GM21723 (cell line): ENCODE measurements around the gene BAZ1B.
"Not testable (repeated sequence)": the region's sequence is repeated elsewhere in the genome, so short reads cannot be mapped to it uniquely, and the experiment has no call there.

Source experiments
- ATAC-seq: cut with Tn5 transposase; IDR thresholded peaks from one replicate; pipeline ENCODE4 v1.9.1; 2021; ENCODE audit warnings: mild to moderate bottlenecking, moderate library complexity; ENCODE audit not compliant: unreplicated experiment

Gene BAZ1B, protein sequence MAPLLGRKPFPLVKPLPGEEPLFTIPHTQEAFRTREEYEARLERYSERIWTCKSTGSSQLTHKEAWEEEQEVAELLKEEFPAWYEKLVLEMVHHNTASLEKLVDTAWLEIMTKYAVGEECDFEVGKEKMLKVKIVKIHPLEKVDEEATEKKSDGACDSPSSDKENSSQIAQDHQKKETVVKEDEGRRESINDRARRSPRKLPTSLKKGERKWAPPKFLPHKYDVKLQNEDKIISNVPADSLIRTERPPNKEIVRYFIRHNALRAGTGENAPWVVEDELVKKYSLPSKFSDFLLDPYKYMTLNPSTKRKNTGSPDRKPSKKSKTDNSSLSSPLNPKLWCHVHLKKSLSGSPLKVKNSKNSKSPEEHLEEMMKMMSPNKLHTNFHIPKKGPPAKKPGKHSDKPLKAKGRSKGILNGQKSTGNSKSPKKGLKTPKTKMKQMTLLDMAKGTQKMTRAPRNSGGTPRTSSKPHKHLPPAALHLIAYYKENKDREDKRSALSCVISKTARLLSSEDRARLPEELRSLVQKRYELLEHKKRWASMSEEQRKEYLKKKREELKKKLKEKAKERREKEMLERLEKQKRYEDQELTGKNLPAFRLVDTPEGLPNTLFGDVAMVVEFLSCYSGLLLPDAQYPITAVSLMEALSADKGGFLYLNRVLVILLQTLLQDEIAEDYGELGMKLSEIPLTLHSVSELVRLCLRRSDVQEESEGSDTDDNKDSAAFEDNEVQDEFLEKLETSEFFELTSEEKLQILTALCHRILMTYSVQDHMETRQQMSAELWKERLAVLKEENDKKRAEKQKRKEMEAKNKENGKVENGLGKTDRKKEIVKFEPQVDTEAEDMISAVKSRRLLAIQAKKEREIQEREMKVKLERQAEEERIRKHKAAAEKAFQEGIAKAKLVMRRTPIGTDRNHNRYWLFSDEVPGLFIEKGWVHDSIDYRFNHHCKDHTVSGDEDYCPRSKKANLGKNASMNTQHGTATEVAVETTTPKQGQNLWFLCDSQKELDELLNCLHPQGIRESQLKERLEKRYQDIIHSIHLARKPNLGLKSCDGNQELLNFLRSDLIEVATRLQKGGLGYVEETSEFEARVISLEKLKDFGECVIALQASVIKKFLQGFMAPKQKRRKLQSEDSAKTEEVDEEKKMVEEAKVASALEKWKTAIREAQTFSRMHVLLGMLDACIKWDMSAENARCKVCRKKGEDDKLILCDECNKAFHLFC (N-terminal part only)

DNA sequence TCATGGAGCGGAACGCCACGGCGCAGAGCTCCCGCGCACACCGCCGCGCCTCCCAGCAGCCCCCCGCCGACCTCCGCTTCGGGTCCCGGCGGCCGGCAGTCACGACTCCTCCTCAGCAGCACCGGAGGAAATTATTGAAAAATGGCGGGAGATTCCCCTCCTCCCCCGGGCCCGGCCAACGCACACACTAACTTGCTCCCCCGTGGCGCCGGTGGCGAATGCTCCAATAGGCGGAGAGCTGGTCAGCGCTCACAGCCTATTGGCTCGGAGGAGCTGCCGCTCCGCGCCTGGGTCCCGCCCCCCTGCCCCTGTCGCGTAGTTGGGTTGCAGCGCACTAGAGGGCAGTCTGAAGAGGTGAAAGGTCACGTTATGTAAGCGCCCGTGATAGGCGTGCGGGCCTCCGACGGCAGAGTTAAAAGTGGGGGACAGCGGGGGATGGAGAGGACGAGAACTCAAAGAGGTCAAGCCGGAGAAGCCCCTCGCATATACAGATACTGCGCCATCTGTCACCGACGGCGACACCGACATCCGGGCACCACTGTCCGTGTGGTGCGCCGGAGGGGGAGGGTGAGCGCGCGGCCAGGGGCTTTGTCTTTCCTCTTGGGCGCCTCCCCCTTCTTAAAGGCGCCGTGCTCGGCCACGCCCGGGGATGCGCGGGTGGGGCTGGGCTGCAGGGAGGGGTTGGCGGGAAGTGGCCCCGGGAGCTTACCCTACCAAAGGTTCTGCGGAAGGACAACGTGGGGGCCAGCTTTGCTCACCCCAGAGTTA, at the start of gene BAZ1B:
Gene BAZ1B (minus strand): TSS at position 189 of the 768 bp plus-strand sequence. CDS start 360 bp downstream, outside the sequence.
- peak; percentile 86 for ATAC-seq

DNA sequence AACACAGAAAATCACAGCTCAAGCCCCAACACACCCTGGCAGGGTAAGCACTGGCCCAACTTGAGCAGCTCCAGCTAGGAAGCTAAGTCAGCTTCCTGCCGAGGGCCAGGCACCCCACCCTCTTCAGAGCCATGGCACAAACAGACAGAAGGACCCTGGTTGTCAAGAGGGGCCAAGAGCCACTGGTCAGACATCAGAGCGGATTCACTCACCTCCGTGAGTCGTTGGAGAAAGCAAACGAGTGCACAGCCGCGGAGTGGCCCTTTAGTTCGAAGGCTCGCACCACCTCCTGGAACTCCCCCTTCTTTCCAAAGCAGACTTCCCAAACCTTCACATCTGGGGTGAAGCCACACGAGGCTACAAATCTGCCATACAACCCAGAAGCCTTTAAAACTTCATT, 48.9 kb upstream of the BAZ1B start:
- no peak for ATAC-seq

DNA sequence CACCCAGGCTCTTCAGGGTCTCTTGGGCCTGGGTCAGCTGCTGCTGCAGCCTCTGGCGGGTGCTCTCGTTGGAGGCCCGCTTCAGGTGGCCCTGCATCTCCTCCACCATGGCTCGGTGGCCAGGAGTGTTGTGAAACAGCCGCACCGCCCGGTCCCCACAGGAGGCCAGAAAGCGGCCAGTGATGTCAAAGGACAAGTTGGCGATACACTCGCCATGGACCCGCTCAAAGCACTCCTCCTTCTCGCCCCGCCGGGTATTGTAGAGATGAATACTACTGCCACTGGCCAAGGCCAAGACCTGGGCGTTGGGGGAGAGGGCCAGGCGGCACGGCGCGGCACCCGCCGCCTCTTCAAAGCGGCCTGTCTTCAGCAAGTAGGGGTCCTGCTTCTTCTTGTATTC, 48.4 kb upstream of the BAZ1B start:
- ATAC-seq = no peak

DNA sequence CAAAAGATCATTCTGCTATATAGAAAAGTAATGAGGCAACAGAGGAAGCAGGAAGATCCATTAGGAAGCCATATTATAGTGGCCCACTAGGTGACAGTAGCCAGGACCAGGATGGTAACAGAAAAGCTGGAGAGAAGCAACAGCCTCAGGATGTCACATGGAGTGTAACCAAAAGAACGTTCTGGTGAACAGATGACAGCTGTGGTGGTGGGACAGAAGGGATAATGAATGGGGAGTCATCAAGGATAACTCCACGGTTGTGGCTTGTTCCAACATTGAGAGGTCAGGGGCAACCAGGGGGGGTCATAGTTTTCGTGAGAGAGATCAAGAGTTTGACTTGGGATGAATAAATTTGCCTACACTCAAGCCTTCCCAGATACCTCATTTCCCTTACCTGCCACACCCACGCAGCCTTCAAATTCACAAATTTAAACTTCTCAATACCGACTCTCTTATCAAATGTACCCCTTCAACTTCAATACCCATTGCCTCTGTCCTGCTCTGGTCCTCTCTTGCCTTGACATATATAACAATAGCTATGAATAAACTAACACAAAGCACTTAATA, 47.0 kb upstream of the BAZ1B start:
- ATAC-seq = no peak

DNA sequence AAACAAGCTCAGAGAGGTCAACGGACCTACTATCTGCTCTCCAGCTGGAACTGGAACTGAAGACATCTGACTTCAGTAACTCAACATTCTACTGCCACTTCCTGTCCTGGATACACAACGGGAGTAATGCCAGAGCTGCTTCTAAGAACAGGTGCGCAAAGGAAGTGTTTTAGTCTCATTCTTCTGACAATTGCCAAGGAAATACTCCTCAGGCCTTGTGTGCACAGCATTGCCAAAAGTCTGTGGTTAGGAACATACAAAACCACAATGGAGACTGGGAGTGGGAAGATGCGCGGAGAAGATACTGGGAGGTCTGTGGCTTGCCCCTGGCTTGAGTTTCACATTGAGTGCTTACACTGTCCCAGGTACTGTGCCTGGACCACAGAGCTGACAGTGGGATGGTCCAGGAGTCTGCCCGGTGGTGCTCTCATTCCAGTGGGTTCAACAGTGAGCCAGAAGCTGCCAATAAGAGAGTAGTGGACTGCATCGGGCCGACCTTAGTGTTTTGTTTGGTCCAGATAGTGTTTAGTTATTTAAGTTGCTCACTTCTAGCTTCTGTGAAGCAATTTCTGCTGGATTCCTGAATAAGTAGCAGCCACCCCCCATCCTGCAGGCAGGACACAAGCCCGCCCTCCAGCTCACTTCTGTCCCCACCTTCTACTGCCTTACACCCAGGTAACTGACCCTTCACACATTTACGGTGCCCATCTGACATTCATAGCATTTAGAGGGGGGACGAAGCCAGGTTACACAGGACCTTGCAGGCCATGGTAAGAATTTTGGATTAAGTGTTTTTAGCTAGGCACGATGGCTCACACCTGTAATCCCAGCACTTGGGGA, 46.0 kb upstream of the BAZ1B start:
- no peak for ATAC-seq

DNA sequence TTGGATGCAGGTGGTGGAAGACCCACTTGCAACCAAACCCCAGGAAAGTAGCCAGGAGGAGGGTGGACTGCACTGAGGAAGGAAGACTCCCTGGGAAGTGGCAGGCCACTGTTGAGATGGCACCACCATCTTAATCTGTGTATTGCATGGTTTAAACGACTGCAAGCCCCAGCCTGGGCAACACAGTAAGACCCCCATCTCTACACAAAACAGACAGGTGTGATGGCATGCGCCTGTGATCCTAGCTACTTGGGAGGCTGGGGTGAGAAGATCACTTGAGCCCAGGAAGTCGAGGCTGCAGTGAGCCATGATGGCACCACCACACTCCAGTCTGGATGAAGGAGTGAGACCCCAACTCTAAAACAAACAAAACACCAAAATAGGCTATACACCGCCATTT, 45.0 kb upstream of the BAZ1B start:
- ATAC-seq = no peak

DNA sequence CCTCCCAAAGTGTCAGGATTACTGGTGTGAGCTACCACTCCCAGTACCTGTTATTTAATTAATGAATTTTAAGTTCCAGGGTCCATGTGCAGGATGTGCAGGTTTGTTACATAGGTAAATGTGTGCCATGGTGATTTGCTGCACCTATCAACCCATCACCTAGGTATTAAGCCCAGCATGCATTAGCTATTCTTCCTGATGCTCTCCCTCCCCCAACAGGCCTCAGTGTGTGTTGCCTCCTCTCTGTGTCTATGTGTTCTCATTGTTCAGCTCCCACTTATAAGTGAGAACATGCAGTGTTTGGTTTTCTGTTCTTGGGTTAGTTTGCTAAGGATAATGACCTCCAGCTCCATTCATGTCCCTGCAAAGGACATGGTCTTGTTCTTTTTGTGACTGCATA, 44.3 kb upstream of the BAZ1B start:
- not testable (repeated sequence) for ATAC-seq

DNA sequence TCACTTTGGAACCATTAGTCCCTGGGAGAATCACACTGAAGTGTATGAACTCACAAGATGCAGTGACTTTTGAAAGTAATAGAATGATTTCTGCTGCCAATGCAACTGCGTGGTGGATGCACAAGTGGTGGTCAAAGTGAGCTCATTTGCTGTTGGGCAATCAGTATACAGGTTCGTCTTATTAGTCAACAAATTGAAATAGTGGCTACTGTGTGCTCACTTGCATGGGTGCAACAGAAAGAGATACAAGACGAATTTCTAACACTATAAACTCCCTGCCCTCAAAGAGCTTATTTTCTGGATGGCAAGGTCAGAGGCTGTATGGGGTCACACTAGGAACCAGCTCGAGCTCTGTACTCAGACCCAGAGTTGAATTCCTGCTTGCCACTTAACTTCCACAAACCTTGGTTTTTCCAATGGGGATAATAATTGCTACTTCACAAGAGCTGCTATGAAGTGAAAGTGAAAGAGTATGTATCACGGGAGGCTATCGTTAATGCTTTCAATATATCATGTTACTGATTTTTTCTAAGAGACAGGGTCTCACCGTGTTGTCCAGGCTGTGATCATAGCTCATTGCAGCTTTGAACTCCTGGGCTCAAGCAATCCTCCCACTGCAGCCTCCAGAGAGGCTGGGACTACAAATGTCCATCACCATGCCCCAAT, 43.7 kb upstream of the BAZ1B start:
- no peak for ATAC-seq

DNA sequence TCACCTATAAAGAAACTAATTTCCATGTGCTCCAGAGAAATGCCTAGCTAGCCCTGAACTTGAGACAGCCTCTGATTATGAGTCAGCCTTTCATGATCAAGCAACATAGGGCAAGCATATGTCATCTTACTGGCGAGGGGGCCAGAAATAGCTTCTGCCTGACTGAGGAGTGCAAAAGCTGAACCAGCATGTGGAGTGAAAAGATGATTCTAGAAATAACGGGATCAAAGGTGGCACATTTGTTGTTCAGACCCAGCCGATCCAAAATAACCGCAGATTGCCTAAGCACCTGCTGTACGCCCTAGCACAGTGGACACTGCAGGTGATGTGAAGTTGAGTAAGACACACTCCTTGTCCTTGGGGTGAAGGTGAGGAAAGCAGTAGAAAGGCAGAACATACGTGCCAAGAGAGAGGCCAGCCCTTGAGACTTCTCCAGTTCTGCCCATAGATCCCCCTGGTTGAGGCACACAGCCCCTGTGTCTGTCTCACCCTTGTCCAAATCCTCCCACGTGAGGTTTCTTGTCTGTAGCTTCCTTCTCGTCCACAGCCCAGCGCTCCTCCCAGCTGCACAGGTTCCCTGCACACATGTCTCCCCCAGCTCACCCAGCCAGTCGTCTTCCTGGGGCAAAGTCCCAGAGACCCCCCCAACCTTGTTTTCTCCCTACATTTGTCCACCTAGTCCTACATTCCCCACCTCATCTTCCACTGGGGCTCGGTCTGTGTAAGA, 38.2 kb upstream of the BAZ1B start:
- ATAC-seq = no peak

DNA sequence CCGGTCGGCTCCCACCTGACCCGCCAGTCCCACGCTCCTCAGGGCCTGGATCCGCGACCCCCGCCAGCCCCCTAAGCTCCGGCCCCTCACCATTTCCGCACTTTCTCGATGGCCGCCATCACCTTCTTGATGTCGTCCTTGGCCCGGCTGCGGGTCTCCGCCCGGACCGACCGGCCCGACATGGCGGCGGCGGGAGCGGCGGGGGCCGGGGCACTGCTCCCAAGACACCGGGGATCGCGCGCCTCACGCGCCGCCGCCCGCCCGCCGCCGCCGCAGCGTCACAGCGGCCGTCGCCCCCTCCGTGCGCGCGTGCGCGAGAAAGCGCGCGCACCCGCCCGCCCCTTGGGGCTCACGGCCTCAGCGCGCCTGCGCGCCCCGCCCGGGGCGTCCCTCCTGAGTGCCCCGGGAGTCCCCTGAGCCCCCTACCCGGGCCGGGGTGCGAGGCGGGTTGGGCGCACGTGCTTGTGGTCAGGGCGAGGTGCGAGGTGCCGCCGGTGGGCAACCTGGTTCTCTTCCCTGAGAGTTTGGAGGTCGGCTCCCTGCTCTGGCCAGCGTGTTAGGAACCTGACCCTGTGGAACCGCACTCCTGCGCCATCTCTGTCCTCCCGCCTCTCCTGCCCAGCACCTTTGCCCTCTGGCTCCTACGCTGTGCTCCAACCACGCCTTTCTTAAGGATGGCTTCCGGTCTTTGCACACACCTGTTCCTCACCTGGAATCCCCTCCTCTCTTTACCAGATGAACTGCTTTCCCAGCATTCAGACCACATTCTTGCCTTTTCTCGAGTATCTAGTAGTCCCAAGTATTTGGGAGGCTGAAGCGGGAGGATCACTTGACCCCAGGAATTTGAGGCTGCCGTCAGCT, 35.5 kb upstream of the BAZ1B start, which contains the start of gene BCL7B:
Gene BCL7B (minus strand): TSS at position 294 of the 861 bp plus-strand sequence. CDS start 112 bp downstream, at position 182.
- ATAC-seq = peak; percentile 38

DNA sequence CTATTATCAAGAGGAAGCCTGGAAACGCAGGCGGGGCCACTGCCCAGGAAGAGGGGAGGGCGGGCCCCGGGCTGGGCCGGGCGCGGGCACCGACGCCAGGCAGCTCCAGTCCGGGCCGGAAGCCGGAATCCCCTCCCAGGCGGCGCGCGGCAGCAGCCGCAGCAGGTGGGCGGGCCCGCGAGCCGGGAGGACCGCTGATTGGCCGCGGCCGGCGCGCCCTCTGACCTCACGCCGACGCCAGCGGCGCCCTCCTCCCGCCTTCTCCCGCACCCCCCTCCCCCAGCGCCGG, 35.0 kb upstream of the BAZ1B start:
- ATAC-seq = peak; percentile 83

DNA sequence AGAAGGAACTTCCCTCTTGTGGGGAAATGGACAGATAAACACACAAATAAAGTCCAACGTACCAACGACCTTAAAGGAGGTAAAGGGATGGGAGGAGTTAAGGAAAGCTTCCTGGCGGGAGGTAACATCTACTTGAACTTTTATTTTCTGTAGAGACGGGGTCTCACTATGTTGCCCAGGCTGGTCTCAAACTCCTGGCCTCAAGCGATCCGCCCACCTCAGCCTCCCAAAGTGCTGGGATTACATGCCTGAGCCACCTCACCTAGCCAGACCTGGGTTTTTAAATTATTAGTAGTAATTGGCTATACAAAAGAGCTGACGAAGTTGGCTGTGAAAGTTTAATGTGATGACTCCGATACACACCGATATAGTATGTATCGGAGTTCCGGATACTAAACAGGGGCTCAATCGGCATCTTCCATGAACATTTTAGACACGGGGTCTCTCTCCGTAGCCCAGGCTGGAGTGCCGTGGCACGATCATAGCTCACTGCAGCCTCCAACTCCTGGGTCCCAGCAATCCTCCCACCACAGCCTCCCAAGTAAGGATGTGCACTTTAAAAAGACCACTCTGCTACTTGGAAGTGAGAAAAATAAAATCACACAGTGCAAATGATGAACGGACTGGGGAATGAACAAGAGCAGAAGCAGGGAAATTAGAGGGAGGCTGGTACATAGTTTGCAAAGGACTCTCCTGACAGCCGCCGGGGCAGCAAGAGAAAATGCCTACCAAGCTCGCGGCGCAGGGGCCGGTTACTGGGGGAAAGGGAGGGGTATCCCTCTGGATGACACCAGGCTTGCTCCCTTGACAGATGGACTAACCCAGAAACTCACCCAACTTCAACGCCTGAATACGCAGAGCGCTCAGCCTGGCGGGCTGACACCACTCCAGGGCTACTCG, 34.4 kb upstream of the BAZ1B start:
- ATAC-seq = no peak

DNA sequence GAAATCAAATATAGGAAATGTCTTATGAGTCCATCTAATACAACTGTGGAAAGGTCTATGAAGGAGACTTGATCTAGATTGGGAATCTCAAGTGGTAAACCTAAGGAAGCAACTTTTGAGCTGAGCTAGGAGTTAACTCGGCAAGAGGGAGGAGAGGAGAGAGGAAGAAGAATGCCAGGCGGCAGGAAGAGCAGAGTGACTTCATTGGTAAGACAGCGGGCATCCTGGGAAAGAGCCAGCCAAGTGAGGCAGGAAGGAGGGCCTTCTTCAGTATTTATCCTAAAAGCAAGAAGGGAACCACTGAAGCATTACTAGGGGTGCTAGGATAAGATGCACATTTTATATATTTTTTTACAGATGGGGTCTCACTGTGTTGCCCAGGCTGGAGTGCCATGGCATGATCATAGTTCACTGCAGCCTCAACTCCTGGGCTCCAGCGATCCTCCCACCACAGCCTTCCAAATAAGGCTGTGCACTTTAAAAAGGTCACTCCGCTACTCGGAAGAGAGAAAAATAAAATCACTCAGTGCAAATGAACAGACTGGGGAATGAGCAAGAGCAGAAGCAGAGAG, 33.4 kb upstream of the BAZ1B start:
- ATAC-seq = no peak

DNA sequence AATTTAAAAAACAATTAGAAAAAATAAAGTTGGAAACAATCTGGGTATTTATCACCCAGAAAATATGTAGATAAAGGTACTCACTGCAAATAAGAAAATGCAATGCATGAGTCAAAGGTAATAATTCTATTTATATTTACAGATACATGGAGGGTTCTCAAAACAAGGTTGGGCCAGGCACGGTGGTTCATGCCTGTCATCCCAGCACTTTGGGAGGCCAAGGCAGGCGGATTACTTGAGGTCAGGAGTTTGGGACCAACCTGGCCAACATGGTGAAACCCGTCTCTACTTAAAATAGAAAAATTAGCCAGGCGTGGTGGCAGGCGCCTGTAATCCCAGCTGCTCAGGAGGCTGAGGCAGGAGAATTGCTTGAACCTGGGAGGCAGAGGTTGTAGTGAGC, 28.0 kb upstream of the BAZ1B start:
- not testable (repeated sequence) for ATAC-seq

DNA sequence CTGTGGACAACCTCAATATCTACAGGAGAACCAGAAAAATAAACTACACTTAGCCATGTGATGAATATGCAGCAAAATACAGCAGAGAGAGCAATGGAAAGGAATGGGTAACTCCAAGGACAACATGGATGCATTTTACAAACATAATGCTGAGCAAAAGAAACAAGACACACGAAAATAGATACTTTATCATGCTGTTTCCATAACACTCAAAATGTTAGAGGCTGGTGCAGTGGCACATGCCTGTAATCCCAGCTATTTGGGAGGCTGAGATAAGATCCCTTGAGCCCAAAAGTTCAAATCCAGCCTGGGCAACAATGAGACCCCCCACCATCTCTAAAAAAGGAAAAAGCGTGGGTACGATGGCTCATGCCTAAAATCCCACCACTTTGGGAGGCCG, 27.1 kb upstream of the BAZ1B start:
- no peak for ATAC-seq

DNA sequence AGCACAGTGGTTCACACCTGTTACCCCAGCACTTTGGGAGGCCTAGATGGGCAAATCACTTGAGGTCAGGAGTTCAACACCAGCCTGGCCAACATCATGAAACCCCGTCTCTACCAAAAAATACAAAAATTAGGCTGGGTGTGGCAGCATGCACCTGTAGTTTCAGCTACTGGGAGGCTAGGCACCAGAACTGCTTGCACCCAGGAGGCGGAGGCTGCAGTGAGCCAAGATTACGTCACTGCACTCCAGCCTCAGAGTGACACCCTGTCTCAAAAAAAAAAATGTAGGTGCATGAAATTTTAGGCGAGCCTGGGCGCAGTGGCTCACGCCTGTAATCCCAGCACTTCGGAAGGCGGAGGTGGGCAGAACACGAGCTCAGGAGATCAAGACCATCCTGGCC, 25.7 kb upstream of the BAZ1B start:
- no peak for ATAC-seq
